ENCODE data around the gene SLC25A25. TPM values are rescaled to one million over a fixed set of nuclear protein-coding genes. Genes with fewer than 3 reads are reported as not detected.
A peak's percentile ranks its signal among the peaks of the same experiment; 100 is the strongest.

The SLC25A25 gene
- total and polyA plus RNA-seq, 9 of the 15 experiments (the other 6 are each of a cell fraction or from before 2014, with no cell fraction given) = 0.07 to 35.9 (median 23.2) TPM

DNA sequence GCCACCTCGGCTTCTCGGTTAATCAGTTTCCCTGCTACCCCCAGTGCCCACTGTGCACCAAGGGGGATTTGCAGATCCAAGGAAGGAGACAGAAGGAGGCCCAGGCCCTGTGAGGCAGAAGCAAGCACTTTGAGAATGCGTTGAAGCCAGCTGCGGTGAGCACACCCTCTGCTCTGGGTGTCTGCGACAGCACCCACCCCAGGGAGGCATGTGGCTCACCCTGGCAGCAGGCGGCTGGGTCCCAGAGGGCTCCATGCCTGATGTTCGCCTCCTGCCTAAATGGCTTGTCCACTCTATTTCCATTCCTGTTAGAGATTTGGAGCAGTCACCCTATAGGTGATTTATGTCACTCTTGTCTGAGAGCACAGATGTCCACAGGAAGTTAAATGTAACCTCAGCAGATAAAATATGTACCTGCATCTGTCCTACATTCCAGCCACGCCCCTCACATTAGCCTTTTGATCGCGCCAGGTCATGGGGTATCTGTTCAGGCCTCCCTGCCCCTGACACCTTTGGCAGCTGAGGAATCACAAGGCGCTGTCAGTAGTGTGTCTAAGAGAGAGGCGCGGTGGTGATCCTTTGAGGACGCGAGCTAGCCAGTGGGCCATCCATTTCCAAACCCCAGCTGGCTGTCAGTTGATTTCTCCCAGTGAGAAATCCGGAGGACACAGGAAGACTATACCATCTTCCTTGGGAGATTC is 31.3 kb downstream of the SLC25A25 start (continued):
- TF ChIP-seq, protein P1, sequence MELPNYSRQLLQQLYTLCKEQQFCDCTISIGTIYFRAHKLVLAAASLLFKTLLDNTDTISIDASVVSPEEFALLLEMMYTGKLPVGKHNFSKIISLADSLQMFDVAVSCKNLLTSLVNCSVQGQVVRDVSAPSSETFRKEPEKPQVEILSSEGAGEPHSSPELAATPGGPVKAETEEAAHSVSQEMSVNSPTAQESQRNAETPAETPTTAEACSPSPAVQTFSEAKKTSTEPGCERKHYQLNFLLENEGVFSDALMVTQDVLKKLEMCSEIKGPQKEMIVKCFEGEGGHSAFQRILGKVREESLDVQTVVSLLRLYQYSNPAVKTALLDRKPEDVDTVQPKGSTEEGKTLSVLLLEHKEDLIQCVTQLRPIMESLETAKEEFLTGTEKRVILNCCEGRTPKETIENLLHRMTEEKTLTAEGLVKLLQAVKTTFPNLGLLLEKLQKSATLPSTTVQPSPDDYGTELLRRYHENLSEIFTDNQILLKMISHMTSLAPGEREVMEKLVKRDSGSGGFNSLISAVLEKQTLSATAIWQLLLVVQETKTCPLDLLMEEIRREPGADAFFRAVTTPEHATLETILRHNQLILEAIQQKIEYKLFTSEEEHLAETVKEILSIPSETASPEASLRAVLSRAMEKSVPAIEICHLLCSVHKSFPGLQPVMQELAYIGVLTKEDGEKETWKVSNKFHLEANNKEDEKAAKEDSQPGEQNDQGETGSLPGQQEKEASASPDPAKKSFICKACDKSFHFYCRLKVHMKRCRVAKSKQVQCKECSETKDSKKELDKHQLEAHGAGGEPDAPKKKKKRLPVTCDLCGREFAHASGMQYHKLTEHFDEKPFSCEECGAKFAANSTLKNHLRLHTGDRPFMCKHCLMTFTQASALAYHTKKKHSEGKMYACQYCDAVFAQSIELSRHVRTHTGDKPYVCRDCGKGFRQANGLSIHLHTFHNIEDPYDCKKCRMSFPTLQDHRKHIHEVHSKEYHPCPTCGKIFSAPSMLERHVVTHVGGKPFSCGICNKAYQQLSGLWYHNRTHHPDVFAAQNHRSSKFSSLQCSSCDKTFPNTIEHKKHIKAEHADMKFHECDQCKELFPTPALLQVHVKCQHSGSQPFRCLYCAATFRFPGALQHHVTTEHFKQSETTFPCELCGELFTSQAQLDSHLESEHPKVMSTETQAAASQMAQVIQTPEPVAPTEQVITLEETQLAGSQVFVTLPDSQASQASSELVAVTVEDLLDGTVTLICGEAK (IDR thresholded peaks at IDR 0.05) = peak; percentile 12; the same call in 1 of the 2 replicates
- TF ChIP-seq, protein P1 (CRISPR knock-in tag; IDR thresholded peaks at IDR 0.05) = no peak
- TF ChIP-seq, protein P2, sequence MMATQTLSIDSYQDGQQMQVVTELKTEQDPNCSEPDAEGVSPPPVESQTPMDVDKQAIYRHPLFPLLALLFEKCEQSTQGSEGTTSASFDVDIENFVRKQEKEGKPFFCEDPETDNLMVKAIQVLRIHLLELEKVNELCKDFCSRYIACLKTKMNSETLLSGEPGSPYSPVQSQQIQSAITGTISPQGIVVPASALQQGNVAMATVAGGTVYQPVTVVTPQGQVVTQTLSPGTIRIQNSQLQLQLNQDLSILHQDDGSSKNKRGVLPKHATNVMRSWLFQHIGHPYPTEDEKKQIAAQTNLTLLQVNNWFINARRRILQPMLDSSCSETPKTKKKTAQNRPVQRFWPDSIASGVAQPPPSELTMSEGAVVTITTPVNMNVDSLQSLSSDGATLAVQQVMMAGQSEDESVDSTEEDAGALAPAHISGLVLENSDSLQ (IDR thresholded peaks at IDR 0.05) = peak; percentile 95
- no peak for TF ChIP-seq MYBL2 (IDR thresholded peaks at IDR 0.05; ENCODE audit: low read depth)
- TF ChIP-seq MYBL2 (CRISPR knock-in tag; IDR thresholded peaks at IDR 0.05; ENCODE audit: borderline replicate concordance) = no peak
- TF ChIP-seq ZNF644 (tag; IDR thresholded peaks at IDR 0.05; ENCODE audit: low read depth) = no peak
- no peak for TF ChIP-seq SPI1 (IDR thresholded peaks at IDR 0.05; ENCODE audit: borderline replicate concordance, low read depth, low read length)
- no peak for TF ChIP-seq U2AF2 (optimal IDR thresholded peaks at IDR 0.05; ENCODE audit: low read depth, low read length)
- TF ChIP-seq, protein P3, sequence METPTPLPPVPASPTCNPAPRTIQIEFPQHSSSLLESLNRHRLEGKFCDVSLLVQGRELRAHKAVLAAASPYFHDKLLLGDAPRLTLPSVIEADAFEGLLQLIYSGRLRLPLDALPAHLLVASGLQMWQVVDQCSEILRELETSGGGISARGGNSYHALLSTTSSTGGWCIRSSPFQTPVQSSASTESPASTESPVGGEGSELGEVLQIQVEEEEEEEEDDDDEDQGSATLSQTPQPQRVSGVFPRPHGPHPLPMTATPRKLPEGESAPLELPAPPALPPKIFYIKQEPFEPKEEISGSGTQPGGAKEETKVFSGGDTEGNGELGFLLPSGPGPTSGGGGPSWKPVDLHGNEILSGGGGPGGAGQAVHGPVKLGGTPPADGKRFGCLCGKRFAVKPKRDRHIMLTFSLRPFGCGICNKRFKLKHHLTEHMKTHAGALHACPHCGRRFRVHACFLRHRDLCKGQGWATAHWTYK (CRISPR knock-in tag; IDR thresholded peaks at IDR 0.05) = no peak
- TF ChIP-seq ZNF282 (CRISPR knock-in tag; IDR thresholded peaks at IDR 0.05) = no peak
- TF ChIP-seq KLF6 (CRISPR knock-in tag; IDR thresholded peaks at IDR 0.05; ENCODE audit: borderline replicate concordance) = no peak
- TF ChIP-seq, protein P4, sequence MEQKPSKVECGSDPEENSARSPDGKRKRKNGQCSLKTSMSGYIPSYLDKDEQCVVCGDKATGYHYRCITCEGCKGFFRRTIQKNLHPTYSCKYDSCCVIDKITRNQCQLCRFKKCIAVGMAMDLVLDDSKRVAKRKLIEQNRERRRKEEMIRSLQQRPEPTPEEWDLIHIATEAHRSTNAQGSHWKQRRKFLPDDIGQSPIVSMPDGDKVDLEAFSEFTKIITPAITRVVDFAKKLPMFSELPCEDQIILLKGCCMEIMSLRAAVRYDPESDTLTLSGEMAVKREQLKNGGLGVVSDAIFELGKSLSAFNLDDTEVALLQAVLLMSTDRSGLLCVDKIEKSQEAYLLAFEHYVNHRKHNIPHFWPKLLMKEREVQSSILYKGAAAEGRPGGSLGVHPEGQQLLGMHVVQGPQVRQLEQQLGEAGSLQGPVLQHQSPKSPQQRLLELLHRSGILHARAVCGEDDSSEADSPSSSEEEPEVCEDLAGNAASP (IDR thresholded peaks at IDR 0.05) = no peak
- TF ChIP-seq CHD4 (IDR thresholded peaks at IDR 0.05; ENCODE audit: insufficient read depth, insufficient replicate concordance, low read depth, low read length, poor library complexity, severe bottlenecking) = no peak
- TF ChIP-seq CSDE1 (IDR thresholded peaks at IDR 0.05) = no peak
- TF ChIP-seq FOXK1 (CRISPR knock-in tag; IDR thresholded peaks at IDR 0.05; ENCODE audit: borderline replicate concordance) = no peak
